Measurements from ENCODE around the gene CDYL. TPM values are rescaled to one million over a fixed set of nuclear protein-coding genes. Genes with fewer than 3 reads are reported as not detected.

CDYL gene
- total RNA-seq, 2 donors from 2014 or later = 55.1 to 58.2 TPM

DNA sequence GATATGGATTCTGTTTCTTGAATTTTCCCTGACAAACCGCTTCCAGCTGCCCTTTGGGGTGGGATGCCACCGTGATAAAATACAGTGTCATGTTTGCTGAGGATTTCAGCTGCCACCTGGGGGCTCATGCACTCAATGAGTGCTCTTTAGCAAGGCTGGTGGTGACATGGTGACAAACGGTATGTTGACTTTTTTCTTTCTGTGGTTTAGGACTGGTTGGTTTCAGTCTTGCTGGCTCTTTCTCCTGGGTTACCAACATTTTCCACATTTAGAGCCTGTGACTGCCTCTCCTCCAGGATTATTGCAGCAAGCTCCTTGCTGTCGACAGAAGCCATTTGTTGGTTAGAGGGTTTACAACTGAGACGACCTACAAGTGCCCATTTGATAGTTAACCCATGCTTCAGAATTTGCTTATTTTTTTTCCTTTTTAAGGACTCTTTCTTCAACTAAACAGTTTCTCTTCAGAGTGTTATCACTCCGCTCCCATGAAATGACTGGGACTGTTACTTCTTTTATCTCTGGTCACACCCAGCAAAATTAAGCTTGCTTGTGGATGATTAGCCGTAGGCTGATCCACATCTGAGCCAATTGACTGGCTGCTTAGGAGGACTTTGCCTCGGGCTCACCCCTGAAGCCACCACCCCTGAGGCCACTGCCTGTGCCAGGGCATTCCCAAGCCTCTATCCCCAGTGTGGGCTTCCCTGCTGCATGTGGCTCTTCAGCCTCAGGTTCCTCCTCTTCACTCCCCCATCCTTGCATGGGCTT lies 48.4 kb upstream of the CDYL start:
- no peak overlapping the region for H3K27ac Mint-ChIP-seq
- H3K36me3 Mint-ChIP-seq (ENCODE audit: low read depth) = no peaks in the 10 kb centered on the region
- WGBS, 2 experiments (ENCODE audit: insufficient coverage in 1 of 2, insufficient read length in 1 of 2) = 63 to 70% methylated on average over 3 to 8 of the region's 8 CpGs
- H3K27ac ChIP-seq (ENCODE audit: low read depth, low read length) = no peak overlapping the region
- no peaks in the 10 kb centered on the region for H3K36me3 ChIP-seq (ENCODE audit: control insufficient read depth, insufficient read depth, low read length)
- H3K9me3 Mint-ChIP-seq = peaks cover 7% of the 10 kb centered on the region
- peaks cover 31% of the 10 kb centered on the region for H3K4me1 Mint-ChIP-seq
- peak; percentile 68 for DNase-seq
- no peak overlapping the region for H3K9ac ChIP-seq (ENCODE audit: extremely low read depth, low read length, poor library complexity, severe bottlenecking)
- H3K4me3 ChIP-seq (ENCODE audit: low read length) = no peak overlapping the region
- H3K4me3 Mint-ChIP-seq = no peak overlapping the region
- peak; percentile 52 for TF ChIP-seq CTCF (conservative IDR thresholded peaks at IDR 0.05)
- peaks cover 8% of the 10 kb centered on the region for H3K27me3 ChIP-seq (ENCODE audit: control insufficient read depth, insufficient read depth, low read length, poor library complexity, severe bottlenecking)
- H3K27me3 Mint-ChIP-seq (ENCODE audit: insufficient read depth) = peaks cover 23% of the 10 kb centered on the region
- H3K4me1 ChIP-seq (ENCODE audit: control insufficient read depth, insufficient read depth, low read length) = peaks cover 9% of the 10 kb centered on the region
- H3K9me3 ChIP-seq (ENCODE audit: control insufficient read depth, low read length) = no peaks in the 10 kb centered on the region

GRCh38 chr6:4728436-4728769 lies 47.8 kb upstream of the CDYL start:
- no peak overlapping the region for H3K27ac ChIP-seq (ENCODE audit: low read depth, low read length)
- H3K4me3 ChIP-seq (ENCODE audit: low read length) = no peak overlapping the region
- 96 to 100% methylated on average over 3 to 4 of the region's 4 CpGs for WGBS, 2 experiments (ENCODE audit: insufficient coverage in 1 of 2, insufficient read length in 1 of 2)
- Mint-ChIP-seq H3K36me3 (ENCODE audit: low read depth) (no peaks in the 10 kb centered on the region), H3K4me3 (no peak overlapping the region), H3K9me3 (peaks cover 7% of the 10 kb centered on the region), H3K4me1 (peaks cover 32% of the 10 kb centered on the region), H3K27me3 (ENCODE audit: insufficient read depth) (peaks cover 26% of the 10 kb centered on the region), H3K27ac (no peak overlapping the region)
- H3K27me3 ChIP-seq (ENCODE audit: control insufficient read depth, insufficient read depth, low read length, poor library complexity, severe bottlenecking) = peaks cover 10% of the 10 kb centered on the region
- H3K36me3 ChIP-seq (ENCODE audit: control insufficient read depth, insufficient read depth, low read length) = no peaks in the 10 kb centered on the region
- DNase-seq = no peak
- H3K9me3 ChIP-seq (ENCODE audit: control insufficient read depth, low read length) = no peaks in the 10 kb centered on the region
- no peak overlapping the region for H3K9ac ChIP-seq (ENCODE audit: extremely low read depth, low read length, poor library complexity, severe bottlenecking)
- peaks cover 9% of the 10 kb centered on the region for H3K4me1 ChIP-seq (ENCODE audit: control insufficient read depth, insufficient read depth, low read length)
- no peak for TF ChIP-seq CTCF (conservative IDR thresholded peaks at IDR 0.05)

- Histone ChIP-seq H3K27me3 (ENCODE audit: control insufficient read depth, insufficient read depth, low read length, poor library complexity, severe bottlenecking) (peaks cover 16% of the 10 kb centered on the region), H3K36me3 (ENCODE audit: control insufficient read depth, insufficient read depth, low read length) (no peaks in the 10 kb centered on the region), H3K4me1 (ENCODE audit: control insufficient read depth, insufficient read depth, low read length) (peaks cover 9% of the 10 kb centered on the region), H3K4me3 (ENCODE audit: low read length) (no peak overlapping the region), H3K9me3 (ENCODE audit: control insufficient read depth, low read length) (no peaks in the 10 kb centered on the region), H3K27ac (ENCODE audit: low read depth, low read length) (no peak overlapping the region), H3K9ac (ENCODE audit: extremely low read depth, low read length, poor library complexity, severe bottlenecking) (no peak overlapping the region)
- no peak for DNase-seq
- peaks cover 7% of the 10 kb centered on the region for H3K9me3 Mint-ChIP-seq
- no peak for TF ChIP-seq CTCF (conservative IDR thresholded peaks at IDR 0.05)
- H3K4me3 Mint-ChIP-seq = no peak overlapping the region
- H3K4me1 Mint-ChIP-seq = peaks cover 29% of the 10 kb centered on the region
- peaks cover 32% of the 10 kb centered on the region for H3K27me3 Mint-ChIP-seq (ENCODE audit: insufficient read depth)
- H3K27ac Mint-ChIP-seq = no peak overlapping the region
- 44 to 100% methylated on average over 1 to 2 of the region's 2 CpGs for WGBS, 2 experiments (ENCODE audit: insufficient coverage in 1 of 2, insufficient read length in 1 of 2)
- H3K36me3 Mint-ChIP-seq (ENCODE audit: low read depth) = no peaks in the 10 kb centered on the region
These were observed 47.3 kb upstream of the CDYL start for GRCh38 chr6:4728926-4729325.

Data from endodermal cell (in vitro differentiated cells).